Measurements from ENCODE around the gene RDH8. TPM values are rescaled to one million over a fixed set of nuclear protein-coding genes. Genes with fewer than 3 reads are reported as not detected.

Gene RDH8
- polyA plus RNA-seq, 1 of the 3 experiments (the other 2 are of a cell fraction): not detected

- no peak for TF ChIP-seq CTCF (IDR thresholded peaks at IDR 0.05)
- TF ChIP-seq EZH2phosphoT487 (IDR thresholded peaks at IDR 0.05; ENCODE audit: borderline replicate concordance, low read depth): no peak
- no peak for TF ChIP-seq TAF1 (IDR thresholded peaks at IDR 0.05; ENCODE audit: borderline replicate concordance, low read depth, low read length)
- no peak for TF ChIP-seq MXI1 (IDR thresholded peaks at IDR 0.05; ENCODE audit: low read depth, low read length)
- no peak for TF ChIP-seq ZBTB33 (IDR thresholded peaks at IDR 0.05; ENCODE audit: borderline replicate concordance, low read depth)
- no peak for TF ChIP-seq YY1 (IDR thresholded peaks at IDR 0.05; ENCODE audit: low read depth)
- TF ChIP-seq EP300 (IDR thresholded peaks at IDR 0.05; ENCODE audit: borderline replicate concordance in 1 of 2, low read depth in 1 of 2, low read length in 1 of 2): no peak
- no peak for TF ChIP-seq MAX (IDR thresholded peaks at IDR 0.05; ENCODE audit: low read depth)
- TF ChIP-seq SMC3 (IDR thresholded peaks at IDR 0.05; ENCODE audit: low read depth, low read length): no peak
- no peak for TF ChIP-seq RXRA (IDR thresholded peaks at IDR 0.05; ENCODE audit: borderline replicate concordance, low read depth)
- no peak for TF ChIP-seq RAD21 (IDR thresholded peaks at IDR 0.05; ENCODE audit: low read length)
- H3K9me3 ChIP-seq: no peaks in the 10 kb centered on the region
- ChIA-PET CTCF (interaction anchor here (2.1 kb wide), 1 partner anchor 9 kb away, joined by 12 read pairs; no protein-coding TSS in a partner anchor), POLR2A (no interaction called here)
- no peaks in the 10 kb centered on the region for H3K36me3 ChIP-seq (replicated peaks in 1 of 2; ENCODE audit: control insufficient read depth in 1 of 2, insufficient read depth in 2 of 2, low read length in 1 of 2)
- H4K20me1 ChIP-seq (ENCODE audit: insufficient read depth): no peaks in the 10 kb centered on the region
- H3K4me2 ChIP-seq: no peak overlapping the region
- no peaks in the 10 kb centered on the region for H3F3A ChIP-seq (replicated peaks; ENCODE audit: insufficient read depth)
- H3K9me2 ChIP-seq: no peaks in the 10 kb centered on the region
- no peak overlapping the region for H3K9ac ChIP-seq
- 30% methylated on average over 2 of the region's 9 CpGs for WGBS (ENCODE audit: low lambda C conversion rate)
- H3K4me1 ChIP-seq (ENCODE audit: control insufficient read depth in 1 of 2, insufficient read depth in 2 of 2, low read depth in 1 of 2, low read length in 1 of 2): no peaks in the 10 kb centered on the region
- H3K27me3 ChIP-seq (ENCODE audit: insufficient read depth): peaks cover 20% of the 10 kb centered on the region; the same call in 1 of the 2 replicates
- no peak overlapping the region for H3K27ac ChIP-seq (ENCODE audit: low read depth in 2 of 2, low read length in 1 of 2)
- H3K4me3 ChIP-seq (ENCODE audit: low read depth in 2 of 2, low read length in 1 of 2): no peak overlapping the region
- no peaks in the 10 kb centered on the region for H3K79me2 ChIP-seq (ENCODE audit: insufficient read depth)
- DNase-seq: no peak
- no peak overlapping the region for H2AFZ ChIP-seq (ENCODE audit: low read depth)
Measured at GRCh38 chr19:10018786-10019185, 5.5 kb downstream of the RDH8 start.

DNA sequence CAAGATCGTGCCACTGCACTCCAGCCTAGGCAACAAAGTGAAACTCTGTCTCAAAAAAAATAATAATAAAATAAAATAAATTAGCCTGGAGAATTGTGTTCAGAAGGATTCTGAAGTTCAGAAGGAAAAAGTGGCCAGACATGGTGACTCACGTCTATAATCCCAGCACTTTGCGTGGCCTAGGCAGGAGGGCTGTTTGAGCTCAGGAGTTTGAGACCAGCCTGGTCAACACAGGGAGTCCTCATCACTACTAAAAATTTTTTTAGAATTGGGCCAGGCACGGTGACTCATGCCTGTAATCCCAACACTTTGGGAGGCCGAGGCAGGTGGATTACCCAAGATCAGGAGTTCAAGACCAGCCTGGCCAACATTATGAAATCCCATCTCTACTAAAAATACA lies 6.0 kb downstream of the RDH8 start:
- no peaks in the 10 kb centered on the region for H3K79me2 ChIP-seq (ENCODE audit: insufficient read depth)
- H3F3A ChIP-seq (replicated peaks; ENCODE audit: insufficient read depth): no peaks in the 10 kb centered on the region
- ChIA-PET CTCF (interaction anchor here (2.1 to 4.0 kb wide), 3 partner anchors 8 to 86 kb away, joined by 9 to 21 read pairs (median 12); no protein-coding TSS in a partner anchor), POLR2A (no interaction called here)
- no peak for TF ChIP-seq POLR2AphosphoS5 (IDR thresholded peaks at IDR 0.05; ENCODE audit: low read depth, low read length)
- no peak for TF ChIP-seq PBX3 (IDR thresholded peaks at IDR 0.05)
- no peak for TF ChIP-seq CHD2 (IDR thresholded peaks at IDR 0.05; ENCODE audit: low read length, partially characterized antibody)
- TF ChIP-seq ZBTB33 (IDR thresholded peaks at IDR 0.05; ENCODE audit: borderline replicate concordance, low read depth): no peak
- peaks cover 20% of the 10 kb centered on the region; the same call in 1 of the 2 replicates for H3K27me3 ChIP-seq (ENCODE audit: insufficient read depth)
- 24% methylated on average over 5 of the region's 5 CpGs for WGBS (ENCODE audit: low lambda C conversion rate)
- H3K4me3 ChIP-seq (ENCODE audit: low read depth in 2 of 2, low read length in 1 of 2): no peak overlapping the region
- no peak for DNase-seq
- H2AFZ ChIP-seq (ENCODE audit: low read depth): no peak overlapping the region
- H3K9me2 ChIP-seq: no peaks in the 10 kb centered on the region
- no peaks in the 10 kb centered on the region for H3K4me1 ChIP-seq (ENCODE audit: control insufficient read depth in 1 of 2, insufficient read depth in 2 of 2, low read depth in 1 of 2, low read length in 1 of 2)
- no peak overlapping the region for H3K27ac ChIP-seq (ENCODE audit: low read depth in 2 of 2, low read length in 1 of 2)
- H4K20me1 ChIP-seq (ENCODE audit: insufficient read depth): no peaks in the 10 kb centered on the region
- H3K9me3 ChIP-seq: no peaks in the 10 kb centered on the region
- no peak overlapping the region for H3K9ac ChIP-seq
- no peak overlapping the region for H3K4me2 ChIP-seq
- H3K36me3 ChIP-seq (replicated peaks in 1 of 2; ENCODE audit: control insufficient read depth in 1 of 2, insufficient read depth in 2 of 2, low read length in 1 of 2): no peaks in the 10 kb centered on the region

Data from SK-N-SH (cell line).